Colonic mucosa (tissue), 4 donors: ENCODE results near the gene EPN1. TPM values are rescaled to one million over a fixed set of nuclear protein-coding genes. Genes with fewer than 3 reads are reported as not detected.

ENCODE experiments used
- DNase-seq: peaks from one replicate; pipeline ENCODE4 v3.0.0-alpha.2; 2020
- H3K27ac ChIP-seq: fragments of 200-600 bp; one replicate; pipeline ENCODE4 v1.8.0; 2021
- H3K27me3 ChIP-seq: fragments of 200-600 bp; one replicate; pipeline ENCODE4 v1.8.0; 2021
- H3K36me3 ChIP-seq: fragments of 200-600 bp; one replicate; pipeline ENCODE4 v1.8.0; 2021
- H3K4me1 ChIP-seq: fragments of 200-600 bp; one replicate; pipeline ENCODE4 v1.8.0; 2021; ENCODE audit warnings: mild to moderate bottlenecking
- H3K4me3 ChIP-seq: fragments of 200-600 bp; one replicate; pipeline ENCODE4 v1.8.0; 2021
- H3K9ac ChIP-seq, 2 donors: one replicate each; pipeline ENCODE4 v1.7.0; 2013; ENCODE audit warnings: control low read depth in 2 of 2, low read depth in 2 of 2, low read length in 2 of 2
- H3K9me3 ChIP-seq: fragments of 200-600 bp; one replicate; pipeline ENCODE4 v1.8.0; 2021
- CTCF ChIP-seq: fragments of 200-600 bp; IDR thresholded peaks from one replicate; pipeline ENCODE4 v1.8.0; 2022; ENCODE audit warnings: antibody characterized with exemption, mild to moderate bottlenecking
- intact Hi-C: fragments of 100-400 bp; cut with DNase I; formaldehyde crosslinking; loops from one replicate; pipeline ENCODE4 v1.14.1; 2022
- total RNA-seq, 2 donors: library from RNA; stranded (reverse); fragmentation: NEBNext Ultra II Directional in 1 of 2; extraction: Animal tissue kit (Norgen Biotek cat#: 25700) in 1 of 2; gene quantifications; one replicate each; pipeline ENCODE4 v1.2.1, GENCODE V29; 2021
- donor health status: healthy.
- donor health status: DM: no; HTN: no; CAD: no.
- donor health status: DM: no; HTN: no; CAD: no.

Gene EPN1
- total RNA-seq, 2 donors from 2014 or later: 257 to 259 TPM

- Histone ChIP-seq H3K27ac (no peak overlapping the region), H3K9me3 (no peaks in the 10 kb centered on the region), H3K4me1 (peaks cover 3% of the 10 kb centered on the region), H3K27me3 (no peaks in the 10 kb centered on the region), H3K36me3 (peaks cover 37% of the 10 kb centered on the region), H3K9ac (no peak overlapping the region), H3K4me3 (no peak overlapping the region)
- TF ChIP-seq CTCF: no peak
- peak; percentile 75 for DNase-seq
- intact Hi-C loops: no loop called here
Observed at GRCh38 chr19:55694241-55694655, 19.2 kb downstream of the EPN1 start.

- Histone ChIP-seq H3K27ac (no peak overlapping the region), H3K36me3 (peaks cover 32% of the 10 kb centered on the region), H3K4me1 (no peaks in the 10 kb centered on the region), H3K4me3 (no peak overlapping the region), H3K9me3 (no peaks in the 10 kb centered on the region), H3K9ac (no peak overlapping the region), H3K27me3 (no peaks in the 10 kb centered on the region)
- intact Hi-C loops: no loop called here
- DNase-seq: no peak
- no peak for TF ChIP-seq CTCF
Observed at GRCh38 chr19:55694656-55695491, 19.8 kb downstream of the EPN1 start.

DNA sequence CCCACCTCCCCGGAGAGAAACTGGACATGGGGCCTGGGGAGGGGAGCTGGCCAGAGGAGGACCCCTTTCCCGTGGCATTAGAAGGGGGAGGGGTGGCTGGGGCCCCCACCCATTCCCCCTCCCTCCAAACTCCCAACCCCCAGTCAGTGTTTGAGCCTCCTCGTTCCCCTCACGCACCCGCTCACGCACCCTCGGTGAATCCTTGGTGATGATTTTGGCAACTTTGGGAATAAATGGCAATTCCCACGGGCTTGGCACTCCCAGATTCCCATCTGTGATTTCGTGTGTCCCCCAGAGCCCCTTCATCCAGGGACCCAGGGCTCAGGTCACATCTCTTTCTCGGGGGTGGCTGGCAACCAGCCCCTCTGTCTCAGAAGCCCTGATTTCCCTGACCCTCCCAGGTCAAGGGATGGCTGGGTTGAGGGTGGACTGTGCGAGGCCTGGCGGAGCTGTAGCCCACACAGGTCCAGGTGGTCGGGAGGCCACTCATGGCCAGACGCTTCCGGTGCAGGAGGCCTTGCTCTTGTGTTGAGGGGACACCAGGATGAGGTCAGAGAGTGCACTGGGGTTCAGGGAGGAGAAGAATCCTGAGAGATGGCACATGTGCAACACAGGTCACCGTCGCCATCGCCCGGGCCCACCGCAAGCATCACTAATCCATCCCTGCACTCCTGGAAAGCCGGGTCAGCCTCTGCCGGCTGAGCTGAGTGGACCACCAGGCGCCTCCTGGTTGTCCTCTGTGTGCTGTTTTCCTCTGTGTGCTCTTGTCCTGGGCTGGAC, 20.7 kb downstream of the EPN1 start:
- Histone ChIP-seq H3K4me1 (no peaks in the 10 kb centered on the region), H3K36me3 (peaks cover 25% of the 10 kb centered on the region), H3K27me3 (no peaks in the 10 kb centered on the region), H3K9ac (no peak overlapping the region), H3K9me3 (no peaks in the 10 kb centered on the region), H3K4me3 (no peak overlapping the region), H3K27ac (no peak overlapping the region)
- DNase-seq: no peak
- intact Hi-C loops: no loop called here
- no peak for TF ChIP-seq CTCF

- no peak for DNase-seq
- intact Hi-C loops: no loop called here
- TF ChIP-seq CTCF: no peak
- Histone ChIP-seq H3K36me3 (peaks cover 19% of the 10 kb centered on the region), H3K27me3 (no peaks in the 10 kb centered on the region), H3K27ac (no peak overlapping the region), H3K9me3 (no peaks in the 10 kb centered on the region), H3K9ac (no peak overlapping the region), H3K4me1 (no peaks in the 10 kb centered on the region), H3K4me3 (no peak overlapping the region)
Observed at GRCh38 chr19:55696301-55697068, 21.5 kb downstream of the EPN1 start.

DNA sequence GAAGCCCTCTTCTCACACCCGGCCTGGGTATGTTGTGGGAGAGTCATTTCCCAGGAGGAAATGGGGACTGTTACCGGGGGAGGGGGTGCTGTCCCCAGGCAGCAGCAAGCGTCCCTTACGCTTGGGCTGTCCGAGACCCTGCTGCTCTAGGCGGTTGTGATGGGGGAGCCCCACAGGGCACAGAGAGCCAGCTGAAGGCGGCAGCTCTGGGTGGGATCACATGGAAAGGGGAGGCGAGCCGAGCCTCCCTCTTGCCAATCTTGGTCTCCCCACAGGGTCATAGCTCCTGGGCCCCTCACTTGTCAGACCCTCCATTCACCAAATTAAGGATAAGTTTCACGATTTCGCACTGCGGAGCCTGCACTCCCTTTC, 22.0 kb downstream of the EPN1 start:
- H3K4me1 ChIP-seq: no peaks in the 10 kb centered on the region
- intact Hi-C loops: no loop called here
- H3K4me3 ChIP-seq: no peak overlapping the region
- no peaks in the 10 kb centered on the region for H3K27me3 ChIP-seq
- no peak for DNase-seq
- no peaks in the 10 kb centered on the region for H3K9me3 ChIP-seq
- H3K9ac ChIP-seq: no peak overlapping the region
- H3K36me3 ChIP-seq: peaks cover 14% of the 10 kb centered on the region
- no peak overlapping the region for H3K27ac ChIP-seq
- TF ChIP-seq CTCF: no peak
